Epithelial cell of esophagus (primary cell): ENCODE data around the gene SIGLEC12.

ENCODE experiments used
- DNase-seq: peaks from one replicate; pipeline ENCODE4 v3.0.0; 2010; ENCODE audit warnings: low read depth
- H3K4me3 ChIP-seq: 2 replicates; pipeline ENCODE4 v1.5.1; 2011; ENCODE audit warnings: mild to moderate bottlenecking, low read length, control low read depth
- CTCF ChIP-seq: IDR thresholded peaks from 2 replicates; pipeline ENCODE4 v1.5.1; 2011; ENCODE audit warnings: low read depth, mild to moderate bottlenecking, low read length, control low read depth, inconsistent platforms; ENCODE audit not compliant: insufficient read depth; ENCODE audit errors: missing control alignments

SIGLEC12 gene

GRCh38 chr19:51509823-51510660, 8.4 kb upstream of the SIGLEC12 start:
- DNase-seq = no peak
- H3K4me3 ChIP-seq = no peak overlapping the region
- TF ChIP-seq CTCF = no peak

- TF ChIP-seq CTCF = no peak
- no peak for DNase-seq
- no peak overlapping the region for H3K4me3 ChIP-seq
Measured at GRCh38 chr19:51508059-51508733, 6.6 kb upstream of the SIGLEC12 start.

- TF ChIP-seq CTCF = no peak
- no peak for DNase-seq
- no peak overlapping the region for H3K4me3 ChIP-seq
Measured at GRCh38 chr19:51507640-51508058, 6.0 kb upstream of the SIGLEC12 start.

- no peak for DNase-seq
- H3K4me3 ChIP-seq = no peak overlapping the region
- no peak for TF ChIP-seq CTCF
Measured at GRCh38 chr19:51507192-51507591, 5.6 kb upstream of the SIGLEC12 start.

- H3K4me3 ChIP-seq = no peak overlapping the region
- no peak for DNase-seq
- TF ChIP-seq CTCF = no peak
Measured at GRCh38 chr19:51505904-51506303, 4.3 kb upstream of the SIGLEC12 start.

GRCh38 chr19:51503896-51504295, 2.3 kb upstream of the SIGLEC12 start:
- no peak overlapping the region for H3K4me3 ChIP-seq
- TF ChIP-seq CTCF = no peak
- no peak for DNase-seq
